ENCODE measurements around the gene SLC1A1. TPM values are rescaled to one million over a fixed set of nuclear protein-coding genes. Genes with fewer than 3 reads are reported as not detected.

The SLC1A1 gene
- total RNA-seq, 1 donor from 2014 or later, result 1.4 TPM

DNA sequence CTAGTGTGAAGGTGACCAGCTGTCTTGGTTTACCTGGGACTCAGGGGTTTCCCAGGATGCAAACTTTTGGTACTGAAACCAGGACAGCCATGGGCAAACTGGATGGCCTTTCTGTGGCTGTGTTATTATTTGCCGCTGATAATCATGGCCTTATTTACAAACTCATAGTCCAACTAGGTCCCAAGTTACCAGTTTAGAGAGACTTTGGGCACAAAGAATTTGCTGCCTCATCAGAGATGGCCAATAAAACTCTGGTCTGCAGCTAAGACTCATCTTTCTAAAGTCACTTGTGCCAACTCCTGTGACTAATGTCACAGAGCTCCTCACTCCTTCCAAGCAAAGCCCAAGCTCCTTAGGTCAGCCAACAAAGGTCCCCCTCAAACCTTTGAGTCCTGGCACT lies 124.4 kb downstream of the SLC1A1 start:
- no peaks in the 10 kb centered on the region for H3K27me3 Mint-ChIP-seq
- DNase-seq (no peak), ATAC-seq (ENCODE audit: low read depth) (no peak)
- CTCF ChIA-PET, result no interaction called here
- intact Hi-C loops (cut with micrococcal nuclease), result no loop called here
- H3K4me3 Mint-ChIP-seq, result no peak overlapping the region
- no peaks in the 10 kb centered on the region for H3K36me3 Mint-ChIP-seq (ENCODE audit: low read depth)
- H3K9me3 Mint-ChIP-seq, result no peaks in the 10 kb centered on the region
- H3K27ac Mint-ChIP-seq, result no peak overlapping the region
- POLR2A ChIA-PET, result no interaction called here
- no peaks in the 10 kb centered on the region for H3K4me1 Mint-ChIP-seq
- TF ChIP-seq CTCF (IDR thresholded peaks at IDR 0.05), result no peak

- Mint-ChIP-seq H3K27me3 (no peaks in the 10 kb centered on the region), H3K36me3 (ENCODE audit: low read depth) (no peaks in the 10 kb centered on the region), H3K4me3 (no peak overlapping the region), H3K4me1 (no peaks in the 10 kb centered on the region), H3K9me3 (no peaks in the 10 kb centered on the region), H3K27ac (no peak overlapping the region)
- ChIA-PET CTCF (no interaction called here), POLR2A (no interaction called here)
- no peak for ATAC-seq (ENCODE audit: low read depth)
- TF ChIP-seq CTCF (IDR thresholded peaks at IDR 0.05), result no peak
- intact Hi-C loops (cut with micrococcal nuclease), result no loop called here
- DNase-seq, result no peak
Measured at GRCh38 chr9:4615251-4615650, 125.0 kb downstream of the SLC1A1 start.

DNA sequence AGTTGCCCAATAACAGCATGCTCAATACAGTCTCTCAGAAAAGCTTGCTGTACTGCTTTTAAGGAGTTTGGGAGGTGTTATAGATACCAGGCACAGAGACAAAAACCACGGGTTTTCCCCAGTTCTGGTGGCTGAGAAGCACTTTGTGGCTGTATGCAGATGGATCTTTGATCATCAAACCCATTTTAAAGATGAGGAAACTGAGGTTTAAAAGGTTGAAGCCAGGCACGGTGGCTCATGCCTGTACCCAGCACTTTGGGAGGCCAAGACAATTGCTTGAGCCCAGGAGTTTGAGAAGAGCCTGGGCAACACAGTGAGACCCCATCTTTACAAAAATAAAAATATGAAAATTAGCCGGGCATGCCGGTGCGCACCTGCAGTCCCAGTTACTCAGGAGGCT lies 125.5 kb downstream of the SLC1A1 start:
- H3K36me3 Mint-ChIP-seq (ENCODE audit: low read depth), result no peaks in the 10 kb centered on the region
- TF ChIP-seq CTCF (IDR thresholded peaks at IDR 0.05), result no peak
- CTCF ChIA-PET, result no interaction called here
- no peaks in the 10 kb centered on the region for H3K4me1 Mint-ChIP-seq
- H3K4me3 Mint-ChIP-seq, result no peak overlapping the region
- H3K27ac Mint-ChIP-seq, result no peak overlapping the region
- intact Hi-C loops (cut with micrococcal nuclease), result no loop called here
- POLR2A ChIA-PET, result no interaction called here
- DNase-seq (no peak), ATAC-seq (ENCODE audit: low read depth) (no peak)
- H3K27me3 Mint-ChIP-seq, result no peaks in the 10 kb centered on the region
- no peaks in the 10 kb centered on the region for H3K9me3 Mint-ChIP-seq

DNA sequence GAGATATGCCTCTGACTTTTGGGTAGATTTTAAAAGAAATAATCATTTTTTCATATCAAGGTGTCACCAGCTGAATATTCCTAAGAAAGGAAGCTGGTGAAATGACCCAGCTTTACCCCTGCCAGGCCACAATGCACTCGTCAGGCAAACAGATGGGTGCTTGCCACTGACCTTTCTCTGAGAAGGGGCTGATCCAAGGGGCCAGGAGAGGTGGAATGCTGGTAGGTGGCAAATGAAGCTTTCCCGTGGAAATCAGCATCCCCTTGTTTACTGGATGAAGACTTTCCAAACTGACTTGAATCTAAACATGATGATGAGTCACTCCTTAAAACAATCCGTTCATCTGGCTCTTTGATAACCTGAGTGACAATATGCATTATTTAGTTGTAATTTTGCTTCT lies 127.5 kb downstream of the SLC1A1 start:
- no peaks in the 10 kb centered on the region for H3K36me3 Mint-ChIP-seq (ENCODE audit: low read depth)

GRCh38 chr9:4618700-4619099 lies 128.4 kb downstream of the SLC1A1 start:
- H3K36me3 Mint-ChIP-seq (ENCODE audit: low read depth), result no peaks in the 10 kb centered on the region
- no peaks in the 10 kb centered on the region for H3K4me1 Mint-ChIP-seq
- no peak overlapping the region for H3K4me3 Mint-ChIP-seq
- H3K27me3 Mint-ChIP-seq, result no peaks in the 10 kb centered on the region
- ChIA-PET POLR2A (no interaction called here), CTCF (no interaction called here)
- TF ChIP-seq CTCF (IDR thresholded peaks at IDR 0.05), result no peak
- ATAC-seq (ENCODE audit: low read depth) (no peak), DNase-seq (no peak)
- no peak overlapping the region for H3K27ac Mint-ChIP-seq
- intact Hi-C loops (cut with micrococcal nuclease), result no loop called here
- no peaks in the 10 kb centered on the region for H3K9me3 Mint-ChIP-seq

More for the DNA sequence above, 127.5 kb downstream of the SLC1A1 start:
- H3K4me3 Mint-ChIP-seq, result no peak overlapping the region
- H3K4me1 Mint-ChIP-seq, result no peaks in the 10 kb centered on the region
- DNase-seq, result no peak
- no peak overlapping the region for H3K27ac Mint-ChIP-seq
- CTCF ChIA-PET, result no interaction called here
- no peak for TF ChIP-seq CTCF (IDR thresholded peaks at IDR 0.05)
- intact Hi-C loops (cut with micrococcal nuclease), result no loop called here
- no peaks in the 10 kb centered on the region for H3K9me3 Mint-ChIP-seq
- H3K27me3 Mint-ChIP-seq, result no peaks in the 10 kb centered on the region
- ATAC-seq (ENCODE audit: low read depth), result no peak
- POLR2A ChIA-PET, result no interaction called here
